Transverse colon (tissue), 4 donors: ENCODE data around the gene IL20RA. TPM values are rescaled to one million over a fixed set of nuclear protein-coding genes. Genes with fewer than 3 reads are reported as not detected.
A peak's percentile ranks its signal among the peaks of the same experiment; 100 is the strongest.

Source experiments
- DNase-seq: peaks from one replicate; pipeline ENCODE4 v3.0.0-alpha.2; 2019
- H3K27ac ChIP-seq, 4 donors: fragments of 200-600 bp; sonication (generic); 2 replicates each; pipeline ENCODE4 v1.5.1; 2016 to 2018; ENCODE audit warnings: inconsistent platforms in 4 of 4
- H3K27me3 ChIP-seq: fragments of 200-600 bp; sonication (generic); 2 replicates; pipeline ENCODE4 v1.5.1; 2017; ENCODE audit warnings: inconsistent platforms
- H3K36me3 ChIP-seq, 4 donors: fragments of 200-600 bp; sonication (generic); 2 replicates each; pipeline ENCODE4 v1.5.1; 2017 to 2019; ENCODE audit warnings: inconsistent platforms in 4 of 4
- H3K4me1 ChIP-seq, 4 donors: fragments of 200-600 bp; sonication (generic); 2 replicates each; pipeline ENCODE4 v1.5.1; 2017 to 2020; ENCODE audit warnings: inconsistent platforms in 4 of 4
- H3K4me3 ChIP-seq, 4 donors: fragments of 200-600 bp; sonication (generic); 1 replicate in 1 of 4; 2 replicates in 3 of 4; pipeline versions ENCODE4 v1.5.1 to v1.6.1; 2017 to 2019; ENCODE audit warnings: inconsistent platforms in 4 of 4
- H3K9me3 ChIP-seq, 2 donors: fragments of 200-600 bp; sonication (generic); 2 replicates each; pipeline ENCODE4 v1.5.1; 2017 to 2019; ENCODE audit warnings: inconsistent platforms in 2 of 2
- EP300 ChIP-seq: sonication (generic); formaldehyde crosslinking; IDR thresholded peaks from one replicate; pipeline ENCODE4 v1.6.1; 2017; ENCODE audit warnings: antibody characterized with exemption, low read depth
- POLR2A ChIP-seq: fragments of 450-650 bp; IDR thresholded peaks from one replicate; pipeline ENCODE4 v1.6.1; 2016; ENCODE audit warnings: antibody characterized with exemption, mild to moderate bottlenecking, moderate library complexity
- POLR2AphosphoS5 ChIP-seq, 3 donors: sonication (generic); formaldehyde crosslinking; IDR thresholded peaks; one replicate each; pipeline ENCODE4 v1.6.1; 2016; ENCODE audit warnings: antibody characterized with exemption in 3 of 3
- WGBS, 2 donors: methylation state at CpG; one replicate each; pipeline ENCODE4 v1.1.5; 2018; ENCODE audit warnings: low coverage in 1 of 2; 5-methylcytosine and 5-hydroxymethylcytosine counted together
- in situ Hi-C, 4 donors: fragments of 200-750 bp; cut with MboI; loops; one replicate each; pipeline versions ENCODE4 v1.15.0 to v1.15.1; 2017; ENCODE audit warnings: low sequenced_read_pairs in 3 of 4, low pct_ligation_motif_present in 1 of 4, low pct_unique_long_range_greater_than_20kb in 1 of 4
- intact Hi-C: fragments of 100-400 bp; cut with DNase I; formaldehyde crosslinking; loops from one replicate; pipeline ENCODE4 v1.15.1; 2023; ENCODE audit warnings: low total_unique reads
- total RNA-seq, 4 donors: library from RNA; depleted of rRNA; stranded (reverse); fragments of >200 nt; gene quantifications; one replicate each; pipeline ENCODE4 v1.1.0, GENCODE V29; 2016
- TF ChIP-seq, protein P1 (sequence below), 5 experiments: fragments of 200-600 bp in 3 of 5; fragments of 450-650 bp in 2 of 5; sonication (generic) in 3 of 5; IDR thresholded peaks; 1 replicate in 2 of 5; 2 replicates in 3 of 5; pipeline ENCODE4 v1.5.1; 2016 to 2017; ENCODE audit warnings: antibody characterized with exemption in 5 of 5, inconsistent platforms in 3 of 5, mild to moderate bottlenecking in 2 of 5, moderate library complexity in 1 of 5

IL20RA gene
- total RNA-seq, 4 donors from 2014 or later: 7.4 to 20.5 (median 11.3) TPM

- TF ChIP-seq, protein P1, sequence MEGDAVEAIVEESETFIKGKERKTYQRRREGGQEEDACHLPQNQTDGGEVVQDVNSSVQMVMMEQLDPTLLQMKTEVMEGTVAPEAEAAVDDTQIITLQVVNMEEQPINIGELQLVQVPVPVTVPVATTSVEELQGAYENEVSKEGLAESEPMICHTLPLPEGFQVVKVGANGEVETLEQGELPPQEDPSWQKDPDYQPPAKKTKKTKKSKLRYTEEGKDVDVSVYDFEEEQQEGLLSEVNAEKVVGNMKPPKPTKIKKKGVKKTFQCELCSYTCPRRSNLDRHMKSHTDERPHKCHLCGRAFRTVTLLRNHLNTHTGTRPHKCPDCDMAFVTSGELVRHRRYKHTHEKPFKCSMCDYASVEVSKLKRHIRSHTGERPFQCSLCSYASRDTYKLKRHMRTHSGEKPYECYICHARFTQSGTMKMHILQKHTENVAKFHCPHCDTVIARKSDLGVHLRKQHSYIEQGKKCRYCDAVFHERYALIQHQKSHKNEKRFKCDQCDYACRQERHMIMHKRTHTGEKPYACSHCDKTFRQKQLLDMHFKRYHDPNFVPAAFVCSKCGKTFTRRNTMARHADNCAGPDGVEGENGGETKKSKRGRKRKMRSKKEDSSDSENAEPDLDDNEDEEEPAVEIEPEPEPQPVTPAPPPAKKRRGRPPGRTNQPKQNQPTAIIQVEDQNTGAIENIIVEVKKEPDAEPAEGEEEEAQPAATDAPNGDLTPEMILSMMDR (IDR thresholded peaks at IDR 0.05): no peak
- peak; percentile 17 for TF ChIP-seq POLR2A
- H3K27ac ChIP-seq: peak overlapping the region; percentile 59 to 85 (median 82)
- peak; percentile 28 for DNase-seq
Measured at GRCh38 chr6:137043710-137044365, 927 bp downstream of the IL20RA start.

GRCh38 chr6:137040393-137040792, 4.4 kb downstream of the IL20RA start:
- no peak overlapping the region for H3K27ac ChIP-seq
- no peak for TF ChIP-seq POLR2AphosphoS5 (IDR thresholded peaks at IDR 0.05)
- TF ChIP-seq, protein P1 (IDR thresholded peaks at IDR 0.05): peak in 1 of 5 experiments; percentile 9
- H3K4me3 ChIP-seq: no peak overlapping the region
- H3K9me3 ChIP-seq: no peaks in the 10 kb centered on the region
- in situ Hi-C loops (no loop called here), intact Hi-C loops (no loop called here)
- H3K36me3 ChIP-seq: no peaks in the 10 kb centered on the region
- H3K27me3 ChIP-seq: peaks cover 37% of the 10 kb centered on the region
- DNase-seq: no peak
- peaks cover 0 to 36% (median 10%) of the 10 kb centered on the region in 4 donors for H3K4me1 ChIP-seq

More at GRCh38 chr6:137043710-137044365, 927 bp downstream of the IL20RA start:
- WGBS, 2 donors: 5 to 17% methylated on average over 10 to 42 of the region's 42 CpGs
- H3K27me3 ChIP-seq: peaks cover 37% of the 10 kb centered on the region
- peaks cover 0 to 26% (median 3%) of the 10 kb centered on the region in 4 donors for H3K4me1 ChIP-seq
- intact Hi-C loops (no loop called here), in situ Hi-C loops (no loop called here)
- peak overlapping the region; percentile 63 to 87 (median 74) for H3K4me3 ChIP-seq
- H3K36me3 ChIP-seq: no peaks in the 10 kb centered on the region
- H3K9me3 ChIP-seq: no peaks in the 10 kb centered on the region

DNA sequence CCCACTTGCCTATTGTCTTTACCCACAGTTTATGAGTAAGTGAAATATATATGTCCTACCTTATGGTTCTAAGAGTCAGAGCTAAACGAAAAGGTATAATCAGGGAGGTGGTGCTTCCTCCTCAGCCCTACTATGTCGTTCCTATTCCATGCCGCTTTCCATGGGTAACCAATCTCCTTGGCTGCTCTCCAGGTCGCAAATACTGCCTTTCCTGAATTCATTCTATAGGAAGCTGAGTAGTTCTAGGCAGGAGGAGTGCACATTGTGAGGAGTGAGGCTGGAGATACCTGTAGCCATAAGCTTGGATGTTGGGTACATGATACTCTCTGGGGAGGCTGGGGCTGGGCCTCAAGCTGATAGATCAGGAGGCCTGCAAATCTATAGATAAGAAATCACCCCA, 5.8 kb downstream of the IL20RA start:
- intact Hi-C loops: no loop called here
- no peak overlapping the region for H3K4me3 ChIP-seq
- H3K27me3 ChIP-seq: peaks cover 27% of the 10 kb centered on the region
- in situ Hi-C loops: no loop called here
- H3K4me1 ChIP-seq: peaks cover 0 to 34% (median 10%) of the 10 kb centered on the region in 4 donors
- no peak for DNase-seq
- H3K9me3 ChIP-seq: no peaks in the 10 kb centered on the region
- H3K27ac ChIP-seq: no peak overlapping the region
- H3K36me3 ChIP-seq: no peaks in the 10 kb centered on the region
- 64 to 71% methylated on average over 3 to 4 of the region's 4 CpGs for WGBS, 2 donors
- TF ChIP-seq, protein P1 (IDR thresholded peaks at IDR 0.05): no peak
- no peak for TF ChIP-seq EP300
- TF ChIP-seq POLR2AphosphoS5 (IDR thresholded peaks at IDR 0.05): no peak
- no peak for TF ChIP-seq POLR2A

DNA sequence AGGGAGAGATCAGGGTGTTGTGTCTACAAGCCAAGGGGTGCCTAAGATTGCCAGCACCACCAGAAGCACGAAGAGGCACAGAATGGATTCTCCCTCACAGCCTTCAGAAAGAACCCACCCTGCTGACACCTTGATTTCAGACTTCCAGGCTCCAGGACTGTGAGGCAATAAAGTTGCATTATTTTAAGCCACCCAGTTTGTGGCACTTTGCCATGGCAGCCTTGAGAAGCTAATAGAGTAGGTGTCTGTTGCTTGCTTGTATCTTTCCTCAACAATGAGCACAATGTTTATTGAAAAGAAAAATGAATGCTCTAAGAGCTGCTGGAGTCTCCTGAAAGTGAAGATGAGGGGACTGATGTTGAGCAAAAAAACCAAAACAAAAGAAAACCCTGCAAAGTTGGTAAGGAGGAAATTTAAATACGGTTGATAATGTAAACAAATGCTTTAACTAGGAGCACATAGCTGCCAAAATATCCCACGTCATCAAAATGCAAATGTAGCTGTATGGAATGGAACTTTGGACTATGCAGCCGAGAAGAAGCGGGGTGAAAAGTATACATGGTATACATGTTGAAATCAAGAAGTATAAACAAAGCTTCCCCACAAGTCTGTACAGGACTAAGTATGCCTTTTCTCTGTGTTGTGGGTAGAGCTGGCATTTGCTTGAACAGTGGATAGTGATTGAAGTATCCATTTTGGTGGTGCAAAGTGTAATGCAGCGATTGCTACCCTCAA, 8.0 kb downstream of the IL20RA start:
- intact Hi-C loops: no loop called here
- H3K27ac ChIP-seq: peak overlapping the region; percentile 21 to 69 (median 54)
- no peaks in the 10 kb centered on the region for H3K36me3 ChIP-seq
- in situ Hi-C loops: no loop called here
- H3K27me3 ChIP-seq: peaks cover 7% of the 10 kb centered on the region
- H3K4me3 ChIP-seq: no peak overlapping the region
- peaks cover 0 to 15% (median 7%) of the 10 kb centered on the region in 4 donors for H3K4me1 ChIP-seq
- TF ChIP-seq, protein P1 (IDR thresholded peaks at IDR 0.05): no peak
- no peak for TF ChIP-seq POLR2A
- no peak for TF ChIP-seq POLR2AphosphoS5 (IDR thresholded peaks at IDR 0.05)
- no peak for TF ChIP-seq EP300
- DNase-seq: peak; percentile 58
- WGBS, 2 donors: 44 to 50% methylated on average over 2 to 6 of the region's 6 CpGs
- H3K9me3 ChIP-seq: no peaks in the 10 kb centered on the region
